ENCODE measurements around the gene INSIG1.

Gene INSIG1

DNA sequence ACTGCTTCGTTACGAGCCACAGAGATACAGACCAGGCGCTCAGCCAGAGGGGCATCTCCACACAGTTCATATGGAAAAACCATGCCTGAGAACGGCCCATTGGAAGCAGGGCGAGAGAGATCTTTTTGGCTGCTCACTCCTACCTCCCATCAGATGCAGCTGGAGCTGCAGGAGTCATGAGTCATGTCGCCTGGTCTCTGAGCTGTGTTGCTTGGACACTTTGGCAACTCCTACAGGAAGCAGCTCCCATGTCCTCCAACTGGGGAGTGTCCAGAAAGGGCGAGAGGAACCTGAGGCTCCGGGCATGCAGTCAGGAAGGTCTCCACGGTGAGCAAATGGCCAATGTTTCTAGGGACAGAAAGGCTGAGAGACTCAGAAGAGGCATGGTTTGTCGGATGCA, 24.9 kb downstream of the INSIG1 start:
- no peak overlapping the region for H3K4me3 Mint-ChIP-seq
- H3K9me3 Mint-ChIP-seq: no peaks in the 10 kb centered on the region
- ATAC-seq (replicated peaks): no peak

GRCh38 chr7:155323001-155323638, 25.4 kb downstream of the INSIG1 start:
- no peak for ATAC-seq (replicated peaks)
- H3K36me3 Mint-ChIP-seq (ENCODE audit: insufficient read depth): no peaks in the 10 kb centered on the region

More for the DNA sequence above, 24.9 kb downstream of the INSIG1 start:
- Mint-ChIP-seq H3K27me3 (peaks cover 7 to 20% of the 10 kb centered on the region in 2 donors), H3K27ac (no peak overlapping the region), H3K4me1 (ENCODE audit: low read depth in 2 of 2) (peaks cover 0 to 3% of the 10 kb centered on the region in 2 donors), H3K36me3 (ENCODE audit: insufficient read depth) (no peaks in the 10 kb centered on the region)
- no peak for DNase-seq

DNA sequence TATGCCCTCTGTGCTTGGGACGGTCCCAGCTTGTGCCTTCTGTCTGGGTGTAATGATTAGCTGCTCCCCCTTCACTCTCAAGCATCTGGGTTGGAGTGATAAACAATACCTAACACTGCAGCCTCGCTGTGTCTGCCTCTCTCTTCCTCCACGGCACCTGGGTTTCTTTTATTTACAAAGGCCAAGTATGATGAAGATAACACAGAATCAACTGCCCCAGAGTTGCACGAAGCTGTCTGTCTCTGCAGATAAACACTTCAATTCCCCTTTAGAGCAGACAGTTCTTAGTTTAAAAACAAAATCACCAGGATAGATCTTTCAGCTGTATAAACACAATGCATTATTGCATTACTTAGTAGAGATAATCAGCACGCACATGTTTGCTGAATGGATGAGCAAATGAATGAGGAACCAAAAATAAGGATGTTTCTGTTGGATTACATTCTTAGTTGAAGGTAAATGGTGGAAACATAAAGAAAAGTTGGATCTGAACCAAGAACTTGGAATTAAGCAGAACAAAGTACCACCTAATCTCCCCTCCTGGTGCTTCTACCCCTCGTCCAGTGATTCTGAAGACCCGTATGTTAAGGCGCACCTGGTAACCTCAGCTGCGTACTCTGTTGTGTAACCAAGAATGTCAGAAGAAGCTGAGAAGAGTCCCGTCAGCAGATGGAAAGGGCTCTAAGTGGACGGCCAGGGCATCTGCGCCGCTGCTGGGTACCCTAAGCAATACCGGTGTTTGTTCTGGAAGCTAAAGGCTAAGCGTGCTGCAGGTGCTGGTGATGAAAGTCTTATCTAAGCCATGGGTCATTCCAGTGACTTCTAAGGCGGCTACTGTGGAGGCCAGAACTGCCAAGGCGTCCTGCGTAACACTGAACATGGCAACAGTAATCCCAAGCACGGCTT, 26.6 kb downstream of the INSIG1 start:
- Mint-ChIP-seq H3K27me3 (peaks cover 7 to 20% of the 10 kb centered on the region in 2 donors), H3K4me3 (no peak overlapping the region), H3K36me3 (ENCODE audit: insufficient read depth) (no peaks in the 10 kb centered on the region), H3K4me1 (ENCODE audit: low read depth in 2 of 2) (peaks cover 0 to 3% of the 10 kb centered on the region in 2 donors), H3K9me3 (no peaks in the 10 kb centered on the region), H3K27ac (no peak overlapping the region)
- DNase-seq: no peak
- no peak for ATAC-seq (replicated peaks)

More at GRCh38 chr7:155323001-155323638, 25.4 kb downstream of the INSIG1 start:
- Mint-ChIP-seq H3K27me3 (peaks cover 7 to 20% of the 10 kb centered on the region in 2 donors), H3K27ac (no peak overlapping the region), H3K4me1 (ENCODE audit: low read depth in 2 of 2) (peaks cover 0 to 3% of the 10 kb centered on the region in 2 donors), H3K9me3 (no peaks in the 10 kb centered on the region), H3K4me3 (no peak overlapping the region)
- no peak for DNase-seq

GRCh38 chr7:155324918-155325235, 27.2 kb downstream of the INSIG1 start:
- Mint-ChIP-seq H3K36me3 (ENCODE audit: insufficient read depth) (no peaks in the 10 kb centered on the region), H3K27ac (no peak overlapping the region), H3K4me3 (no peak overlapping the region), H3K9me3 (no peaks in the 10 kb centered on the region), H3K4me1 (ENCODE audit: low read depth in 2 of 2) (peaks cover 0 to 3% of the 10 kb centered on the region in 2 donors), H3K27me3 (peaks cover 7 to 20% of the 10 kb centered on the region in 2 donors)
- ATAC-seq (replicated peaks) (no peak), DNase-seq (no peak)

DNA sequence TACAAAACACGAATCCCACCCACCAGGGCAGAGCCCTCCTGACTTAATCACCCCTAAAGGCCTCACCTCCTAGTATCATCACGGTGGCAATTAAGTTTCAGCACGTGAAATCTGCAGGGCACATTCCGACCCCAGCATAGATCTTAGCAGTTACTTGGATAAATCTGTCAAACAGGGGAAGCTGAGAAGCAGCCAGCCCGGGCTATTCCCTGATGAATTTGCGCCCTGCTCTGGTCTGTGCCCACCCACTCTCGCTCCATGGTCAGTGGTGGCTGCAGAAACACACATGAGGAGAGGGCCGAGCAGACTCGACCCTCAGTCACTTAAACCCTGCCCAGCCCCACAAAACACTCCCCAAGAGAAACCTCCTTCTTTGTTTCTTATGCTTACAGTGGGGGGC, 28.7 kb downstream of the INSIG1 start:
- Mint-ChIP-seq H3K4me3 (no peak overlapping the region), H3K4me1 (ENCODE audit: low read depth in 2 of 2) (peaks cover 0 to 3% of the 10 kb centered on the region in 2 donors), H3K27ac (no peak overlapping the region), H3K9me3 (no peaks in the 10 kb centered on the region), H3K27me3 (peaks cover 7 to 20% of the 10 kb centered on the region in 2 donors), H3K36me3 (ENCODE audit: insufficient read depth) (no peaks in the 10 kb centered on the region)
- ATAC-seq (replicated peaks) (no peak), DNase-seq (no peak)

- H3K4me1 Mint-ChIP-seq (ENCODE audit: low read depth in 2 of 2): peaks cover 0 to 3% of the 10 kb centered on the region in 2 donors
- peaks cover 7 to 20% of the 10 kb centered on the region in 2 donors for H3K27me3 Mint-ChIP-seq
- H3K4me3 Mint-ChIP-seq: no peak overlapping the region
- H3K27ac Mint-ChIP-seq: no peak overlapping the region
- no peaks in the 10 kb centered on the region for H3K36me3 Mint-ChIP-seq (ENCODE audit: insufficient read depth)
- no peaks in the 10 kb centered on the region for H3K9me3 Mint-ChIP-seq
- ATAC-seq (replicated peaks) (no peak), DNase-seq (no peak)
These were observed 30.1 kb downstream of the INSIG1 start for GRCh38 chr7:155327590-155328320.

DNA sequence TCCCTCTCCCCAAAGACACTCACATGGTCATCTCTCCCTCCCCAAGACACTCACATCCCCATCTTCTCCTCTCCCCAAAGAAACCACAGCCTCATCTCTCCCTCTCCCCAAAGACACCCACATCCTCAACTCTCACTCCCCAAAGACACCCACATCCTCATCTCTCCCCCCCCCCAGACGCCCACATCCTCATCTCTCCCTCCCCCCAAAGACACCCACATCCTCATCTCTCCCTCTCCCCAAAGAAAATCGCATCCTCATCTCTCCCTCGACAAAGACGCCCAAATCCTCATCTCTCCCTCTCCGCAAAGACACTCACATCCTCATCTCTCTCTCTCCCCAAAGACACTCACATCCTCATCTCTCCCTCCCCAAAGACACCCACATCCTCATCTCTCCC, 31.5 kb downstream of the INSIG1 start:
- no peak overlapping the region for H3K4me3 Mint-ChIP-seq
- H3K9me3 Mint-ChIP-seq: no peaks in the 10 kb centered on the region
- H3K4me1 Mint-ChIP-seq (ENCODE audit: low read depth in 2 of 2): peaks cover 0 to 3% of the 10 kb centered on the region in 2 donors
- no peak for ATAC-seq (replicated peaks)
- H3K27me3 Mint-ChIP-seq: peaks cover 2 to 14% of the 10 kb centered on the region in 2 donors
- H3K36me3 Mint-ChIP-seq (ENCODE audit: insufficient read depth): no peaks in the 10 kb centered on the region
- no peak overlapping the region for H3K27ac Mint-ChIP-seq
- DNase-seq: no peak

DNA sequence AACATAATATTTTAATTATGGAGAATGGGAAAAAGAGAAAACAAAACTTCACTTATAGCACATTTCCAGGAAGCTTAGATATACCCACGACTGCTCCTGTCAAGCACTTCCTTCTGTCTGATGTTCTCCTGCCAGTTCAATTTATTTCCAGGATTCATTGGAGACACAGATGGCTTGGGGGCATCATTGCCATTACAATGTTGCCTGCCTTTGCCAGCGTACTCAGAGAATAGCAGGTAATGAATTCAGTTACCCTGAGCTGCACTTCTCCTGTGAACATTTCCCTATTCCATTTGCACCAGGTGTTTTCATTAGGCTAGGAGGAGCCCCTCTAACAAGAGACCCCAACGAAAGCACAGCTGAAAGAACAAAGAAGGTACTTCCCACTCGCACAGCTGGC, 33.7 kb downstream of the INSIG1 start:
- Mint-ChIP-seq H3K9me3 (no peaks in the 10 kb centered on the region), H3K36me3 (ENCODE audit: insufficient read depth) (no peaks in the 10 kb centered on the region), H3K4me3 (no peak overlapping the region), H3K27me3 (no peaks in the 10 kb centered on the region), H3K4me1 (ENCODE audit: low read depth in 2 of 2) (peaks cover 0 to 3% of the 10 kb centered on the region in 2 donors), H3K27ac (no peak overlapping the region)
- ATAC-seq (replicated peaks) (no peak), DNase-seq (no peak)

GRCh38 chr7:155333346-155334234, 35.9 kb downstream of the INSIG1 start:
- DNase-seq: no peak
- Mint-ChIP-seq H3K27ac (no peak overlapping the region), H3K4me1 (ENCODE audit: low read depth in 2 of 2) (peaks cover 5 to 6% of the 10 kb centered on the region in 2 donors), H3K9me3 (no peaks in the 10 kb centered on the region), H3K36me3 (ENCODE audit: insufficient read depth) (no peaks in the 10 kb centered on the region), H3K4me3 (no peak overlapping the region), H3K27me3 (peaks cover 6 to 7% of the 10 kb centered on the region in 2 donors)
- no peak for ATAC-seq (replicated peaks)

DNA sequence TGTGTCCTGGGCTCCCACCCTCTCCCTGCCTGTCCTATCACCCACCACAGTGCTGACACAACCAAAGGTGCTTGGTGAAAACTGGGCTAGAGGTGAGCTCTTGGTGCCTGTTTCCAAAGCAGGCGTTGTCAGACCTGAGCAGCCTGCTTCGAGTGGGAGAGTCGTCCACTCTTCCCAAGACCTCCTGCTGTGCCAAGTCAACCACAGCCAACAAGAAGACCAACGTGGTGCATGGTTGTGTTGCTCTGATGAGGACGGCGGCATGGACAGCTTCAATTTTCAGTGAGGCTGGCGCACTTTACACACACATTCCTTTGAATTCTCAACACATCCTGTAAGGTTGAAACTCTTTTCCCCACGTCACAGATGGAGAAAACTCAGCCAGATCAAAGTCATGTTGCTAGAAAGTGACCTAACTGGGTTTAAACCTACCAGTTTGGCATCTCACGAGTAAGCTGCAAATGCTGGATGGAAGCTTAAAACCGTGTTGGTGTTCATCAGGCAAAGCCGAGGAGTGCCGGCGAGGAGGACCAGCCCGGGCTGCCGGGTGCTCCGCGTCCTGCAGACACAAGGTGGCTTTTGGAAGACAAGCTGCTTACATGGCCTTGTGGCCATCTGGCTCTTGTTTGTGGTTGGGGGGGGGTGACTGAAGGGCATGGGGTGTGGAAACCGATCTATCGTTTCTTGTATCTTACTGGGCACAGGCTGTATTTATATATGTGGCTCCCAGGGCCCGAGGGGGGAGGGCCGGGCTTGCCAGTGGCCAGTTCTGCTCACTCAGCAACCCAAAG, 39.3 kb downstream of the INSIG1 start:
- H3K27ac Mint-ChIP-seq: no peak overlapping the region
- no peaks in the 10 kb centered on the region for H3K9me3 Mint-ChIP-seq
- no peaks in the 10 kb centered on the region for H3K36me3 Mint-ChIP-seq (ENCODE audit: insufficient read depth)
- H3K4me3 Mint-ChIP-seq: no peak overlapping the region
- H3K27me3 Mint-ChIP-seq: peaks cover 6 to 7% of the 10 kb centered on the region in 2 donors
- no peak for DNase-seq
- ATAC-seq (replicated peaks): no peak
- peaks cover 11% of the 10 kb centered on the region in 2 donors for H3K4me1 Mint-ChIP-seq (ENCODE audit: low read depth in 2 of 2)

DNA sequence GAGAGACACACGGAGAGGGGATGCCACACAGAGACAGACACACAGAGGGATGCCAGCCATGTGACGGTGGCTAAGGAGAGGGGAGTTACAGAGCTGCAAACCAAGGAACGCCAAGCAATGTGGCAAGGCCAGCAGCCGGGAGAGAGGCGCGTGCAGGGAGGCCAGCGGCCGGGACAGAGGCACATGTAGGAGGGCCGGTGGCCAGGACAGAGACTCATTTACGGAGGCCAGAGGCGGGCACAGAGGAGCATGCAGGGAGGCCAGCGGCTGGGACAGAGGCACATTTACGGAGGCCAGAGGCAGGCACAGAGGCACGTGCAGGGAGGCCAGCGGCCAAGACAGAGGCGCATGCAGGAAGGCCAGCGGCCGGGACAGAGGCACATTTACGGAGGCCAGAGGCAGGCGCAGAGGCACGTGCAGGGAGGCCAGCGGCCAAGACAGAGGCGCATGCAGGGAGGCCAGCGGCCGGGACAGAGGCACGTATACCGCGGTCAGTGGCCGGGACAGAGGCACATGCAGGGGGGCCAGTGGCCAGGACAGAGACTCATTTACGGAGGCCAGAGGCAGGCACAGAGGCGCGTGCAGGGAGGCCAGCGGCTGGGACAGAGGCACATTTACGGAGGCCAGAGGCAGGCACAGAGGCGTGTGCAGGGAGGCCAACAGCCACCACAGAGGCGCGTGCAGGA, 40.4 kb downstream of the INSIG1 start:
- Mint-ChIP-seq H3K9me3 (no peaks in the 10 kb centered on the region), H3K27ac (no peak overlapping the region), H3K27me3 (peaks cover 6 to 7% of the 10 kb centered on the region in 2 donors), H3K36me3 (ENCODE audit: insufficient read depth) (no peaks in the 10 kb centered on the region), H3K4me1 (ENCODE audit: low read depth in 2 of 2) (peaks cover 11% of the 10 kb centered on the region in 2 donors), H3K4me3 (peak overlapping the region; percentile 73 to 75)
- ATAC-seq (replicated peaks) (no peak), DNase-seq (no peak)
